DMS53 (cell line): ENCODE measurements around the gene ENO3.
"Not testable (repeated sequence)": the region's sequence is repeated elsewhere in the genome, so short reads cannot be mapped to it uniquely, and the experiment has no call there.

Experiments used
- DNase-seq: peaks from one replicate; lab custom pipeline; 2025; lab: John Stamatoyannopoulos, UW

ENO3 gene

GRCh38 chr17:4950746-4951204 lies at the start of gene ENO3:
TSS of gene ENO3 (plus strand) at chr17:4951119. CDS start at chr17:4951830, 711 bp downstream.
- peak; percentile 64 for DNase-seq

- DNase-seq: no peak
Observed at GRCh38 chr17:4901648-4902344, 49.1 kb upstream of the ENO3 start.

GRCh38 chr17:4902540-4902939 lies 48.4 kb upstream of the ENO3 start:
- no peak for DNase-seq

GRCh38 chr17:4903051-4903818 lies 47.7 kb upstream of the ENO3 start, which contains the start of gene CHRNE:
TSS of gene CHRNE (minus strand) at chr17:4903098. CDS start at chr17:4903063, 35 bp downstream.
- DNase-seq: peak; percentile 86

- DNase-seq: not testable (repeated sequence)
Observed at GRCh38 chr17:4906642-4907041, 44.3 kb upstream of the ENO3 start.

GRCh38 chr17:4908301-4908700 lies 42.6 kb upstream of the ENO3 start:
- DNase-seq: no peak

GRCh38 chr17:4908711-4909496 lies 42.0 kb upstream of the ENO3 start:
- DNase-seq: peak; percentile 92

GRCh38 chr17:4913994-4914393 lies 36.9 kb upstream of the ENO3 start:
- DNase-seq: no peak

GRCh38 chr17:4914551-4914950 lies 36.4 kb upstream of the ENO3 start:
- DNase-seq: not testable (repeated sequence)

GRCh38 chr17:4919511-4920047 lies 31.3 kb upstream of the ENO3 start:
- no peak for DNase-seq

- no peak for DNase-seq
Observed at GRCh38 chr17:4920351-4921048, 30.4 kb upstream of the ENO3 start.

GRCh38 chr17:4921320-4921719 lies 29.6 kb upstream of the ENO3 start:
- no peak for DNase-seq

GRCh38 chr17:4926577-4927335 lies 24.2 kb upstream of the ENO3 start:
- not testable (repeated sequence) for DNase-seq

GRCh38 chr17:4928881-4929280 lies 22.0 kb upstream of the ENO3 start:
- no peak for DNase-seq

- no peak for DNase-seq
Observed at GRCh38 chr17:4931963-4932362, 19.0 kb upstream of the ENO3 start, which contains the start of gene GP1BA. TSS of gene GP1BA (plus strand) at chr17:4932277. CDS start at chr17:4932605, 328 bp downstream.

GRCh38 chr17:4932756-4933155 lies 18.2 kb upstream of the ENO3 start:
- DNase-seq: no peak

GRCh38 chr17:4933646-4934045 lies 17.3 kb upstream of the ENO3 start:
- DNase-seq: no peak

GRCh38 chr17:4934173-4934979 lies 16.5 kb upstream of the ENO3 start:
- DNase-seq: peak; percentile 65

- DNase-seq: no peak
Observed at GRCh38 chr17:4935650-4936049, 15.3 kb upstream of the ENO3 start.

GRCh38 chr17:4936436-4936835 lies 14.5 kb upstream of the ENO3 start:
- no peak for DNase-seq
